Right kidney (tissue), 1 donor: ENCODE results near the gene RNF32.
"Not testable (repeated sequence)": the region's sequence is repeated elsewhere in the genome, so short reads cannot be mapped to it uniquely, and the experiment has no call there.

Experiments
- DNase-seq: peaks from one replicate; pipeline ENCODE4 v3.0.0-alpha.2; 2016

RNF32 gene

GRCh38 chr7:156614434-156615264, 25.9 kb upstream of the RNF32 start:
- no peak for DNase-seq

GRCh38 chr7:156616269-156617202, 24.0 kb upstream of the RNF32 start:
- DNase-seq: peak; percentile 57

GRCh38 chr7:156617215-156617614, 23.4 kb upstream of the RNF32 start:
- DNase-seq: no peak

- peak; percentile 49 for DNase-seq
Measured at GRCh38 chr7:156618078-156618779, 22.3 kb upstream of the RNF32 start.

- DNase-seq: no peak
Measured at GRCh38 chr7:156618780-156619367, 21.7 kb upstream of the RNF32 start.

- not testable (repeated sequence) for DNase-seq
Measured at GRCh38 chr7:156619488-156620290, 20.9 kb upstream of the RNF32 start.

- no peak for DNase-seq
Measured at GRCh38 chr7:156620291-156620675, 20.3 kb upstream of the RNF32 start.

GRCh38 chr7:156621652-156622051, 18.9 kb upstream of the RNF32 start:
- DNase-seq: no peak

GRCh38 chr7:156625580-156625979, 15.0 kb upstream of the RNF32 start:
- DNase-seq: no peak

GRCh38 chr7:156626220-156626895, 14.2 kb upstream of the RNF32 start:
- DNase-seq: no peak

- DNase-seq: no peak
Measured at GRCh38 chr7:156628562-156628961, 12.0 kb upstream of the RNF32 start.

- no peak for DNase-seq
Measured at GRCh38 chr7:156629873-156630272, 10.7 kb upstream of the RNF32 start.

GRCh38 chr7:156634117-156634516, 6.5 kb upstream of the RNF32 start:
- DNase-seq: no peak

GRCh38 chr7:156635529-156636385, 4.8 kb upstream of the RNF32 start:
- no peak for DNase-seq

- DNase-seq: not testable (repeated sequence)
Measured at GRCh38 chr7:156637093-156637492, 3.5 kb upstream of the RNF32 start.

- no peak for DNase-seq
Measured at GRCh38 chr7:156638443-156639077, 2.0 kb upstream of the RNF32 start.

- no peak for DNase-seq
Measured at GRCh38 chr7:156639426-156640256, 933 bp upstream of the RNF32 start.

GRCh38 chr7:156640949-156641485, 443 bp downstream of the RNF32 start:
- no peak for DNase-seq
